HCEC 1CT (cell line): ENCODE data around the gene COPA.

ENCODE experiments used
- DNase-seq: peaks from one replicate; pipeline ENCODE4 v3.0.0-alpha.2; 2017

The COPA gene

GRCh38 chr1:160261893-160262794 is 80.9 kb downstream of the COPA start, which contains the start of gene DCAF8:
DCAF8 (minus strand) TSS chr1:160262549; CDS start chr1:160244008, 18,541 bp downstream.
- DNase-seq: peak; percentile 98

GRCh38 chr1:160261556-160261892 is 81.5 kb downstream of the COPA start:
- peak; percentile 80 for DNase-seq

GRCh38 chr1:160260406-160261382 is 82.4 kb downstream of the COPA start:
- peak; percentile 77 for DNase-seq

GRCh38 chr1:160258177-160258798 is 84.8 kb downstream of the COPA start:
- no peak for DNase-seq

- no peak for DNase-seq
These were observed 85.5 kb downstream of the COPA start for GRCh38 chr1:160257411-160258015.

GRCh38 chr1:160256396-160257046 is 86.5 kb downstream of the COPA start:
- peak; percentile 88 for DNase-seq

GRCh38 chr1:160255781-160256300 is 87.2 kb downstream of the COPA start:
- no peak for DNase-seq

GRCh38 chr1:160251687-160252526 is 91.1 kb downstream of the COPA start:
- peak; percentile 68 for DNase-seq

GRCh38 chr1:160251011-160251410 is 92.0 kb downstream of the COPA start:
- no peak for DNase-seq

GRCh38 chr1:160247053-160247452 is 96.0 kb downstream of the COPA start:
- DNase-seq: no peak

GRCh38 chr1:160245434-160245833 is 97.6 kb downstream of the COPA start:
- DNase-seq: no peak

- DNase-seq: no peak
These were observed 98.8 kb downstream of the COPA start for GRCh38 chr1:160244209-160244608.

- no peak for DNase-seq
These were observed 99.3 kb downstream of the COPA start for GRCh38 chr1:160243767-160244166.

GRCh38 chr1:160239582-160240299 is 103.3 kb downstream of the COPA start:
- DNase-seq: no peak
